CD14-positive monocyte (primary cell): Measurements from ENCODE around the gene TMPRSS3. TPM values are rescaled to one million over a fixed set of nuclear protein-coding genes. Genes with fewer than 3 reads are reported as not detected.

Experiments
- DNase-seq, 3 donors: peaks; one replicate each; pipeline ENCODE4 v3.0.0-alpha.2; 2011 to 2022
- H2AFZ ChIP-seq: 2 replicates; pipeline ENCODE4 v1.6.0; 2012; ENCODE audit warnings: mild to moderate bottlenecking, low read depth, low read length, inconsistent platforms; ENCODE audit not compliant: insufficient read depth, poor library complexity, severe bottlenecking
- H3K27ac ChIP-seq, 2 donors: 1 replicate in 1 of 2; 2 replicates in 1 of 2; pipeline ENCODE4 v1.5.1; 2012 to 2013; ENCODE audit warnings: low read length in 2 of 2, control low read depth in 1 of 2, inconsistent platforms in 1 of 2, low read depth in 1 of 2, mild to moderate bottlenecking in 1 of 2
- H3K27me3 ChIP-seq, 2 donors: one replicate each; pipeline versions ENCODE4 v1.6.0 to v1.6.1; 2011 to 2013; ENCODE audit warnings: low read length in 2 of 2; ENCODE audit not compliant: control insufficient read depth in 2 of 2, insufficient read depth in 2 of 2
- H3K36me3 ChIP-seq, 2 donors: replicated peaks in 1 of 2; 1 replicate in 1 of 2; 2 replicates in 1 of 2; pipeline versions ENCODE4 v1.5.1 to v1.6.1; 2012 to 2013; ENCODE audit warnings: low read length in 2 of 2, control low read depth in 1 of 2, inconsistent platforms in 1 of 2, mild to moderate bottlenecking in 1 of 2; ENCODE audit not compliant: insufficient read depth in 2 of 2, control insufficient read depth in 1 of 2
- H3K4me1 ChIP-seq, 2 donors: 1 replicate in 1 of 2; 2 replicates in 1 of 2; pipeline versions ENCODE4 v1.5.1 to v1.6.1; 2012 to 2013; ENCODE audit warnings: low read length in 2 of 2, control low read depth in 1 of 2, inconsistent platforms in 1 of 2, mild to moderate bottlenecking in 1 of 2, moderate library complexity in 1 of 2; ENCODE audit not compliant: insufficient read depth in 2 of 2, control insufficient read depth in 1 of 2
- H3K4me2 ChIP-seq: replicated peaks from 2 replicates; pipeline ENCODE3; 2012; ENCODE audit warnings: low read length, moderate library complexity, mild to moderate bottlenecking; ENCODE audit not compliant: poor library complexity, severe bottlenecking; ENCODE audit errors: extremely low read depth
- H3K4me3 ChIP-seq, 3 experiments: fragments of 200-600 bp in 1 of 3; sonication (generic) in 1 of 3; replicated peaks in 1 of 3; 1 replicate in 2 of 3; 2 replicates in 1 of 3; pipeline ENCODE4 v1.5.1; 2011 to 2013; ENCODE audit warnings: low read length in 3 of 3, mild to moderate bottlenecking in 3 of 3, control low read depth in 2 of 3, low read depth in 2 of 3, inconsistent platforms in 1 of 3, moderate library complexity in 1 of 3
- H3K79me2 ChIP-seq: 2 replicates; pipeline ENCODE4 v1.6.0; 2012; ENCODE audit warnings: mild to moderate bottlenecking, control low read depth, inconsistent platforms, low read length, moderate library complexity; ENCODE audit not compliant: insufficient read depth
- H3K9ac ChIP-seq: 2 replicates; pipeline ENCODE4 v1.6.0; 2017; ENCODE audit warnings: low read length, mild to moderate bottlenecking; ENCODE audit not compliant: insufficient read depth, poor library complexity, severe bottlenecking
- H3K9me3 ChIP-seq, 2 donors: replicated peaks in 1 of 2; 1 replicate in 1 of 2; 2 replicates in 1 of 2; pipeline versions ENCODE4 v1.5.1 to v1.6.1; 2012 to 2013; ENCODE audit warnings: low read length in 2 of 2, control low read depth in 1 of 2; ENCODE audit not compliant: control insufficient read depth in 1 of 2, insufficient read depth in 1 of 2
- H4K20me1 ChIP-seq: 2 replicates; pipeline ENCODE4 v1.6.0; 2012; ENCODE audit warnings: mild to moderate bottlenecking, low read length, control low read depth, moderate library complexity; ENCODE audit not compliant: insufficient read depth
- H3K27ac Mint-ChIP-seq, 7 donors: one replicate each; pipeline ENCODE4 v1.8.0; 2020; ENCODE audit warnings: mild to moderate bottlenecking in 7 of 7, mixed read lengths in 7 of 7, moderate library complexity in 6 of 7, inconsistent platforms in 2 of 7
- H3K27me3 Mint-ChIP-seq, 3 donors: one replicate each; pipeline ENCODE4 v1.8.0; 2021 to 2022; ENCODE audit warnings: low read depth in 3 of 3, mild to moderate bottlenecking in 3 of 3, mixed read lengths in 3 of 3, moderate library complexity in 3 of 3, inconsistent platforms in 1 of 3
- H3K36me3 Mint-ChIP-seq, 2 donors: one replicate each; pipeline ENCODE4 v1.8.0; 2020; ENCODE audit warnings: mixed read lengths in 2 of 2, inconsistent platforms in 1 of 2, mild to moderate bottlenecking in 1 of 2
- H3K4me1 Mint-ChIP-seq: one replicate; pipeline ENCODE4 v1.8.0; 2020; ENCODE audit warnings: mild to moderate bottlenecking, mixed read lengths
- H3K4me3 Mint-ChIP-seq, 2 donors: one replicate each; pipeline ENCODE4 v1.8.0; 2020; ENCODE audit warnings: mild to moderate bottlenecking in 2 of 2, mixed read lengths in 2 of 2, moderate library complexity in 1 of 2
- H3K9me3 Mint-ChIP-seq, 7 donors: one replicate each; pipeline ENCODE4 v1.8.0; 2020 to 2022; ENCODE audit warnings: mixed read lengths in 7 of 7, mild to moderate bottlenecking in 6 of 7, moderate library complexity in 6 of 7, inconsistent platforms in 2 of 7
- WGBS: methylation state at CpG from one replicate; pipeline ENCODE4 v1.1.5; 2013; ENCODE audit warnings: missing lambda C conversion rate; ENCODE audit not compliant: insufficient coverage; 5-methylcytosine and 5-hydroxymethylcytosine counted together
- intact Hi-C, 2 donors: fragments of 100-400 bp; cut with micrococcal nuclease; formaldehyde crosslinking; loops; one replicate each; pipeline versions ENCODE4 v1.15.0 to v1.15.1; 2023
- polyA plus RNA-seq, 3 donors: library from polyadenylated mRNA; depleted of rRNA in 1 of 3; unstranded in 2 of 3; stranded (reverse) in 1 of 3; fragments of 300-500 nt in 2 of 3; fragments of >200 nt in 1 of 3; fragmentation: Illumina TruSeq in 2 of 3; gene quantifications; 1 replicate in 2 of 3; 2 replicates in 1 of 3; pipeline ENCODE4 v1.2.3, GENCODE V29; 2012 to 2021
- TF ChIP-seq, protein P1 (sequence below): fragments of 200-600 bp; IDR thresholded peaks from one replicate; pipeline ENCODE4 v1.8.0; 2022; ENCODE audit warnings: antibody characterized with exemption, mild to moderate bottlenecking

The TMPRSS3 gene
- polyA plus RNA-seq, 3 donors: 0.30 TPM; not detected in 2

DNA sequence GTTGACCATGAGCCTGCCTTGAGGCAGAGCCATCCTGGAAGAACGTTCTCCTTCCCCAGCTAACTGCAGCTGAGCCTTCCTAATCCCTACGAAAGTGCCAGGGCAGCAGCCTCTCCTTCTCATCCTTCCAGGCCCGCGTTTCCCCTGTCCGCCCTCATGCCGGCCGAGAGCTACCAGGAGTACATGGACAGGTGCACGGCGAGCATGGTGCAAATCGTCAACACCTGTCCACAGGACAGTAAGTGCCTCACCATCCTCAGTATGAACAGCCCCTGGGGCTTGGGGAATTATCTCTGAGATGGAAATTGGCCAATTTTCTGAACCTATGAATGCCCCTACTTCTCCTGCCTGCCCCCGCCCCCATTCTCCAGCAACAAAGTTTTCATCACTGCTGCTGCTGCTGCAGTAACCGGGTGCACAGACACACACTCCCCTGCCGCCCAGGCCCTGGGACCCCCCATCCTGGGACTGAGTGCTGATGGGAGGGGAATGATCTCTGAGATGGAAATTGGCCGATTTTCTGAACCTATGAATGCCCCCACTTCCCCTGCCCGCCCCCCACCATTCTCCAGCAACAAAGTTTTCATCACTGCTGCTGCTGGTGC is 47.4 kb upstream of the TMPRSS3 start:
- Mint-ChIP-seq H3K27me3 (peaks cover 0 to 3% (median 1%) of the 10 kb centered on the region in 3 donors), H3K4me3 (no peak overlapping the region), H3K9me3 (no peaks in the 10 kb centered on the region), H3K4me1 (no peaks in the 10 kb centered on the region), H3K27ac (no peak overlapping the region), H3K36me3 (no peaks in the 10 kb centered on the region)
- no peaks in the 10 kb centered on the region for H3K79me2 ChIP-seq
- no peak overlapping the region for H3K9ac ChIP-seq
- no peak overlapping the region for H2AFZ ChIP-seq
- no peak overlapping the region for H3K4me3 ChIP-seq
- no peaks in the 10 kb centered on the region for H3K9me3 ChIP-seq
- H4K20me1 ChIP-seq: no peaks in the 10 kb centered on the region
- H3K4me2 ChIP-seq: no peak overlapping the region
- 98% methylated on average over 10 of the region's 15 CpGs for WGBS
- no peaks in the 10 kb centered on the region for H3K4me1 ChIP-seq
- DNase-seq: no peak
- no peaks in the 10 kb centered on the region for H3K27me3 ChIP-seq
- TF ChIP-seq, protein P1, sequence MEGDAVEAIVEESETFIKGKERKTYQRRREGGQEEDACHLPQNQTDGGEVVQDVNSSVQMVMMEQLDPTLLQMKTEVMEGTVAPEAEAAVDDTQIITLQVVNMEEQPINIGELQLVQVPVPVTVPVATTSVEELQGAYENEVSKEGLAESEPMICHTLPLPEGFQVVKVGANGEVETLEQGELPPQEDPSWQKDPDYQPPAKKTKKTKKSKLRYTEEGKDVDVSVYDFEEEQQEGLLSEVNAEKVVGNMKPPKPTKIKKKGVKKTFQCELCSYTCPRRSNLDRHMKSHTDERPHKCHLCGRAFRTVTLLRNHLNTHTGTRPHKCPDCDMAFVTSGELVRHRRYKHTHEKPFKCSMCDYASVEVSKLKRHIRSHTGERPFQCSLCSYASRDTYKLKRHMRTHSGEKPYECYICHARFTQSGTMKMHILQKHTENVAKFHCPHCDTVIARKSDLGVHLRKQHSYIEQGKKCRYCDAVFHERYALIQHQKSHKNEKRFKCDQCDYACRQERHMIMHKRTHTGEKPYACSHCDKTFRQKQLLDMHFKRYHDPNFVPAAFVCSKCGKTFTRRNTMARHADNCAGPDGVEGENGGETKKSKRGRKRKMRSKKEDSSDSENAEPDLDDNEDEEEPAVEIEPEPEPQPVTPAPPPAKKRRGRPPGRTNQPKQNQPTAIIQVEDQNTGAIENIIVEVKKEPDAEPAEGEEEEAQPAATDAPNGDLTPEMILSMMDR: no peak
- H3K27ac ChIP-seq: no peak overlapping the region
- H3K36me3 ChIP-seq: no peaks in the 10 kb centered on the region
- intact Hi-C loops: loop anchor here in 1 of 2 donors (10.0 kb wide), 1 partner anchor 298 kb away; no protein-coding TSS in a partner anchor

GRCh38 chr21:42441963-42442362 is 46.1 kb upstream of the TMPRSS3 start:
- Mint-ChIP-seq H3K9me3 (peaks cover 0 to 4% (median 0%) of the 10 kb centered on the region in 7 donors), H3K36me3 (no peaks in the 10 kb centered on the region), H3K27me3 (peaks cover 0 to 1% (median 0%) of the 10 kb centered on the region in 3 donors), H3K4me3 (no peak overlapping the region), H3K27ac (no peak overlapping the region), H3K4me1 (no peaks in the 10 kb centered on the region)
- Histone ChIP-seq H3K27me3 (no peaks in the 10 kb centered on the region), H3K4me1 (no peaks in the 10 kb centered on the region), H3K4me3 (no peak overlapping the region), H3K9ac (no peak overlapping the region), H3K9me3 (no peaks in the 10 kb centered on the region), H3K27ac (no peak overlapping the region), H4K20me1 (no peaks in the 10 kb centered on the region), H2AFZ (no peak overlapping the region), H3K79me2 (no peaks in the 10 kb centered on the region), H3K4me2 (no peak overlapping the region), H3K36me3 (no peaks in the 10 kb centered on the region)
- 100% methylated on average over 3 of the region's 6 CpGs for WGBS
- DNase-seq: no peak
- TF ChIP-seq, protein P1: no peak
- intact Hi-C loops: loop anchor here in 1 of 2 donors (10.0 kb wide), 1 partner anchor 297 kb away; no protein-coding TSS in a partner anchor
